Endothelial cell of umbilical vein (primary cell): ENCODE measurements around the gene TBATA.

Source experiments
- CTCF ChIP-seq, 2 donors: IDR thresholded peaks; 1 replicate in 1 of 2; 2 replicates in 1 of 2; pipeline ENCODE4 v1.5.1; 2011; ENCODE audit warnings: low read length in 2 of 2, mild to moderate bottlenecking in 2 of 2, moderate library complexity in 2 of 2, control low read depth in 1 of 2, inconsistent platforms in 1 of 2, low read depth in 1 of 2; ENCODE audit not compliant: insufficient read depth in 1 of 2; ENCODE audit errors: extremely low read depth in 1 of 2
- JUN ChIP-seq: IDR thresholded peaks from 2 replicates; pipeline ENCODE4 v1.6.1; 2011; ENCODE audit warnings: borderline replicate concordance, low read depth; ENCODE audit not compliant: insufficient read length, insufficient read depth
- MAX ChIP-seq: IDR thresholded peaks from 2 replicates; pipeline ENCODE4 v1.6.1; 2011; ENCODE audit not compliant: insufficient read depth, insufficient read length
- POLR2A ChIP-seq: IDR thresholded peaks from 2 replicates; pipeline ENCODE4 v1.6.1; 2012; ENCODE audit warnings: low read depth, mild to moderate bottlenecking, control low read depth, low read length
- POLR2AphosphoS5 ChIP-seq: IDR thresholded peaks from 2 replicates; pipeline ENCODE4 v1.6.1; 2012; ENCODE audit warnings: low read depth, mild to moderate bottlenecking, control low read depth, low read length, moderate library complexity; ENCODE audit not compliant: insufficient read depth

GRCh38 chr10:70735161-70735560 lies 50.0 kb downstream of the TBATA start:
- TF ChIP-seq CTCF (IDR thresholded peaks at IDR 0.05; ENCODE audit: extremely low read depth in 1 of 2, insufficient read depth in 1 of 2, low read depth in 1 of 2, low read length in 2 of 2), result no peak
- TF ChIP-seq JUN, result no peak
- no peak for TF ChIP-seq POLR2A
- TF ChIP-seq POLR2AphosphoS5, result no peak
- no peak for TF ChIP-seq MAX
